ENCODE measurements around the gene ZNF878.

The ZNF878 gene

GRCh38 chr19:12034620-12035019, 18.1 kb downstream of the ZNF878 start:
- DNase-seq, result no peak

GRCh38 chr19:12034198-12034597, 18.6 kb downstream of the ZNF878 start:
- DNase-seq, result no peak

GRCh38 chr19:12015753-12016116, 37.0 kb downstream of the ZNF878 start:
- DNase-seq, result no peak

- DNase-seq, result no peak
These were observed 37.6 kb downstream of the ZNF878 start for GRCh38 chr19:12015015-12015752.

GRCh38 chr19:12000152-12000981, 52.4 kb downstream of the ZNF878 start:
- DNase-seq, result no peak

GRCh38 chr19:11995174-11995573, 57.6 kb downstream of the ZNF878 start:
- no peak for DNase-seq
